Measurements from ENCODE around the gene MARS1.

- TF ChIP-seq CTCF (IDR thresholded peaks at IDR 0.05; ENCODE audit: poor library complexity) (no peak), EZH2 (IDR thresholded peaks at IDR 0.05; ENCODE audit: borderline replicate concordance) (no peak), EZH2phosphoT487 (IDR thresholded peaks at IDR 0.05; ENCODE audit: low read depth, severe bottlenecking, unreplicated experiment) (no peak)
Measured at GRCh38 chr12:57543581-57543980, 55.7 kb downstream of the MARS1 start.

Measured in hepatocyte (in vitro differentiated cells).